Coronary artery (tissue), 2 donors: Measurements from ENCODE around the gene APCDD1.

Source experiments
- DNase-seq: peaks from one replicate; pipeline ENCODE4 v3.0.0-alpha.2; 2017; ENCODE audit warnings: low spot score
- H3K27ac ChIP-seq, 2 donors: fragments of 200-600 bp; sonication (generic); one replicate each; pipeline ENCODE4 v1.5.1; 2016 to 2019
- H3K4me3 ChIP-seq: fragments of 200-600 bp; sonication (generic); 2 replicates; pipeline ENCODE4 v1.5.1; 2016; ENCODE audit warnings: mild to moderate bottlenecking, moderate library complexity
- TF ChIP-seq, protein P1 (sequence below): fragments of 200-600 bp; sonication (generic); IDR thresholded peaks from one replicate; pipeline ENCODE4 v1.5.1; 2019; ENCODE audit warnings: antibody characterized with exemption

APCDD1 gene

DNA sequence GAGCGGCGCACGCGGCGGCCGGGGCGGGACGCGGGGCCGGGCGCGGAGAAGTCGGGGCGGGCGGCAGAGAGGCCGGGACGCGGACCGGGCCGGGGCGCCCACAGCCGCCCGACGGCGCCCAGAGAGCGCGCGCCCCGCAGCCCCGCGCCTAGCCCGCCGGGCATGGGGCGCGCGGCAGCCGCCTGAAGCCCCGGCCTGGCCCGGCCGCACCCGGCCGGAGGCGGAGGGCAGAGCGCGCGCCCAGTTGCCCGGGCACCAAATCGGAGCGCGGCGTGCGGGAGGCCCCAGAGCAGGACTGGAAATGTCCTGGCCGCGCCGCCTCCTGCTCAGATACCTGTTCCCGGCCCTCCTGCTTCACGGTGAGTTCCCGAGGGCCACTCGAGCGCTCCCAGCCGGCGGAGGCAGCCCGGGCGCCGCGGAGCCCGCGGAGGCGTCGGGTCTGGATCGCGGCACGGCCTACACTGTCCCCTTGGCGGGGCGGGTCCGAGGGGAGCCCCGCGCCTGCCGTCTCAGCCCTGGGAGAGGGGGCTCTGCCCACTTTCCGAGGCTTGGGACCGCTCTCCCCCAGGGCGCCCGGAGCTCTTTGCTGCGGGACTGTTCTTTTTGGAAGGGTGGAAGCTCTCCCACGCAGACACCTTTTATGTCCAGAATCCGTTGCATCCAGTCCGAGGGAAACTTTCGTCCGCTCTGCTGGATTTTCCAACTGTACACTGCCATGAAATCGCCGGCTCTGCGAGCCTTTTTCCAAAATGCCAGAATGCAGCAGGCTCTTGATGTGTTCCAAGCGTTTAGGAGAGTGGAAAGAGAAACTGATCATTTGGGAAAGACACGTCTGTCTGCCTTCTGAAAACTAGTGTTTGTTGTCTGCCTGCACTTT is 484 bp downstream of the APCDD1 start:
- TF ChIP-seq, protein P1, sequence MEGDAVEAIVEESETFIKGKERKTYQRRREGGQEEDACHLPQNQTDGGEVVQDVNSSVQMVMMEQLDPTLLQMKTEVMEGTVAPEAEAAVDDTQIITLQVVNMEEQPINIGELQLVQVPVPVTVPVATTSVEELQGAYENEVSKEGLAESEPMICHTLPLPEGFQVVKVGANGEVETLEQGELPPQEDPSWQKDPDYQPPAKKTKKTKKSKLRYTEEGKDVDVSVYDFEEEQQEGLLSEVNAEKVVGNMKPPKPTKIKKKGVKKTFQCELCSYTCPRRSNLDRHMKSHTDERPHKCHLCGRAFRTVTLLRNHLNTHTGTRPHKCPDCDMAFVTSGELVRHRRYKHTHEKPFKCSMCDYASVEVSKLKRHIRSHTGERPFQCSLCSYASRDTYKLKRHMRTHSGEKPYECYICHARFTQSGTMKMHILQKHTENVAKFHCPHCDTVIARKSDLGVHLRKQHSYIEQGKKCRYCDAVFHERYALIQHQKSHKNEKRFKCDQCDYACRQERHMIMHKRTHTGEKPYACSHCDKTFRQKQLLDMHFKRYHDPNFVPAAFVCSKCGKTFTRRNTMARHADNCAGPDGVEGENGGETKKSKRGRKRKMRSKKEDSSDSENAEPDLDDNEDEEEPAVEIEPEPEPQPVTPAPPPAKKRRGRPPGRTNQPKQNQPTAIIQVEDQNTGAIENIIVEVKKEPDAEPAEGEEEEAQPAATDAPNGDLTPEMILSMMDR, result no peak
- peak overlapping the region; percentile 86 to 91 for H3K27ac ChIP-seq
- DNase-seq, result no peak
- peak overlapping the region; percentile 78 for H3K4me3 ChIP-seq

DNA sequence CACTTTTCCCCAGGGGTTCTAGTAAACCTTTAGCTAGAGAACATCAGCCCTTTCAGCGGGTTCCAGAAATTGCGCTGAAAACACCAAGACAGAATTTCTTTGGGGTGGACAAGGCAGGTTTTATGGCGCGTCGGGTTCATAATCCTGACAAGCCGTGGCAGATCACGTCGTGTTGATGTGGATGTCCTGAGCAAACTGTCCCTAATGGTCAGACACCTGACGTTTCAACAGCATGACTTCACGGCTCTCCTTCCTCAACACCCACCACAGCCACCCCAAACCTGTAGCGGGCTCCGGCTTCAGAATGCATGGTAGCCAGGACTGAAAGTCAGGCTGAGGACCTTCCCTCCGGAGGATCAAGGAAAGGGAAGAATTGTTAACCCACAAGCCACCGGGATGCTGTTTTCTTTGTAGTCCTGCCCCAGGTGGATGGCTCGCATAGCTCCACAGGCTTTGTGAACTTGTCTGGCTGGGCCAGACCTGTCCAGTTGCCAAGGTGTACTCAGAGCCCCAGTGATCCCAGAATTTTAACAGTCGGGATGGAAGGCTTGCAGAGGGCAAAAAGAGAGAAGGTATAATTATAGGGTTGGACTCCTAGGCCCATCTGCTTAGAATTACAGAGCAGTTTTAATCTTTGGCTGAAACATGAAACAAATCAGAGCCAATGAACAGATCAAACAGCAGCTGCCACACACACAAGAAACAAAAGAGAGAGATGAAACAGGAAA is 1.5 kb downstream of the APCDD1 start:
- TF ChIP-seq, protein P1, result no peak
- peak overlapping the region; percentile 86 to 91 for H3K27ac ChIP-seq
- peak overlapping the region; percentile 78 for H3K4me3 ChIP-seq
- DNase-seq, result no peak

DNA sequence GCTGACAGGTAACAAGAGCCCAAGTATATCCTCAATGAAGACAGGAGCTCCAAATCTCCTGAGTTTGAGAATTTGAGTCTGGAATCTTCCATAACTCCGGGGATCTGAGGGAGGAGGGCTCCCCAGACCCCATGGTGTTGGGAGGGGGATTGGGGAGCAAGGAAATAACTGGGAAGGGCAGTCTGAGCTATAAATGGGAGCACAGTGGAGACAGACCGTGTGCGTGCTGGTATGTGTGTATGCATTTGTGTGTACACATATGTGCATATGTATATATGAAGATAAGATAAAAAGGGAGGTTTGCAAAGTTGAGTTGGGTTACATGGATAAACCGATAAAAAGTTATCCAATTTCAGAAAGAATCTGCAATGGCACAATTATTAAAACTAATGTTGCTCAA is 2.3 kb downstream of the APCDD1 start:
- H3K4me3 ChIP-seq, result peak overlapping the region; percentile 78
- no peak for DNase-seq
- no peak overlapping the region for H3K27ac ChIP-seq
- TF ChIP-seq, protein P1, result no peak

DNA sequence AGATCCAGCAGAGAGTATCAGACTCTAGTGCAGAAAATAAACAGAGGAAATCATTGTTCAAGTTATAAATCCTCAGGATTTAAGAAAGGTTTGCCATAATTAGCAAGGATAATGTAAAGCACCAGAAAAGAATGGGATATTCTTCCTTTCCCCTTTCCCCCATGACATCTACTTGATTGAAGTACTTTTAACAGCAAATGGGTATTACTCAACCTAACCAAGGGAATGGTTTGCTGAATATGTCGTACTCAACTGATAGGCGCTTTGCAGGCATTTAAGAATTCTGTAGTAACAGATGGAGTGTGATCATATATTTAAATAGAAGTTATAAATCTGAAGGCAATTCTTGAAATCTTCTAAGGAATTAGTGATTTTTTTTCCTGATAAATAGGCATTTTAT is 2.7 kb downstream of the APCDD1 start:
- Histone ChIP-seq H3K4me3 (peak overlapping the region; percentile 78), H3K27ac (no peak overlapping the region)
- no peak for DNase-seq
- TF ChIP-seq, protein P1, result no peak

DNA sequence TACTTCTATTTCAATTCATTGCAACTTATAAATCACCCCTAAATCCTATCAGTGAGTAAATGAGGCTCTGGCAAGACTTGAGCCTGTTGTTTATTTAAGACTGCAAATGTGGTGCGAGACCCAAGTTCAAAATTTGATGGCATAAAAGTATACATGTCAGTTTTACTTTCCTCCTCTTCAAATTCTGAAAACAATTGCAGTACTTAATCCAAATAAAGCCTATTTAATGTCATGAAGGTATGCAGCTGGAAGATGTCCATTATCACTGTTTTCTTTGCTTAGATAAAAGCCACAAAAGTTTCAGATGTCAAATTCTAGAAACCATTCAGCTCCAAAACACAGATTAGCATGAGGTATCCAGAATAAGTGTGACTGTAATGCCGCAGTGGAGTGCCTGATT is 3.3 kb downstream of the APCDD1 start:
- Histone ChIP-seq H3K4me3 (peak overlapping the region; percentile 27), H3K27ac (no peak overlapping the region)
- no peak for DNase-seq
- TF ChIP-seq, protein P1, result no peak

DNA sequence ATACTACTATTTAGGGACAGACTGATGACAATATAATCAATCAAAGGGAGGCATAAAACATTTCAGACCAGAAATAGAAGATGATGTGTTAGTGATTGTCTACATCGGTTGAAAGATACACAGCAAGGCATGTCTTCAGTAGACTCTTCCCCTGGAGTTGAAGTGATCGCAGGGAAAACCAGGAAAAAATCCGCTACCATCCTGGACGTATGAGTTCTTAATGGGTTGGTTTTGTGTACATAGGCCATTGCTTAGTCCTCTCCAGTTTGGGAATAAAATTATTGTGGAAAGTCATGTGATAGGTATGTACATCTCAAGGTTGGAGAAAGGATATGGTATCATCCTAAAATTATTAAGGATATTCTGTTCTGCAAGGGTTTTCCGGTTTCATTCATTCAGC is 4.3 kb downstream of the APCDD1 start:
- TF ChIP-seq, protein P1, result no peak
- no peak overlapping the region for H3K4me3 ChIP-seq
- no peak overlapping the region for H3K27ac ChIP-seq
- no peak for DNase-seq

DNA sequence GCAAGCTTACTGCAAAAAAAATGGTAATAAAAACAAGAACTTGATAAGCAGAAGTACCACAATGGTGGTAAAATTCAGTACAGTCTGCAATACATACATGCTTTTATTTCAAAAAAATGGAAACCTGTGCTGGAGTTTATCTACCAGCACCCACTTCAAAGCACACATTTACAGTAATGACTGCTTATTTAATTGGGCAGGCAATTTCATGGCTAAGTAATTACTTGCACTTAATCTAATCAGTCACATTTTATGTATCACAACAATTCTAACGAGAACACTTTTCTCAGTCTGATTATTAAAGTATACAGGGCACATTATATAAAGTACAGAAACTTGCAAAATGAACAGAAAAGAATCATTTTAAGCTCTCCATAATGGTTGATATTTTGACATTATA is 5.2 kb downstream of the APCDD1 start:
- DNase-seq, result no peak
- H3K27ac ChIP-seq, result no peak overlapping the region
- TF ChIP-seq, protein P1, result no peak
- no peak overlapping the region for H3K4me3 ChIP-seq
